Uterus (tissue), 4 donors: ENCODE results near the gene PCDHGA7. TPM values are rescaled to one million over a fixed set of nuclear protein-coding genes. Genes with fewer than 3 reads are reported as not detected.

Experiments
- total RNA-seq, 4 donors: library from RNA; depleted of rRNA in 3 of 4; stranded (reverse); fragments of >200 nt in 3 of 4; gene quantifications; one replicate each; pipeline versions ENCODE4 v1.1.0 to v1.2.4, GENCODE V29; 2014 to 2023
- donor health status: DM: yes; HTN: yes; CAD: no.

Gene PCDHGA7
- total RNA-seq, 4 donors from 2014 or later = 10.0 to 14.1 (median 11.8) TPM

Other genes with a start within 250 kb of the PCDHGA7 start
- 10 to 100 TPM in 3 of 4 donors, 1 to 10 TPM in 1; 1.2 to 16.4 (median 12.6) TPM for gene PCDHB5, start 247.5 kb upstream of the PCDHGA7 start, total RNA-seq
- 1 to 10 TPM in 3 of 4 donors, under 1 TPM in 1; 0.51 to 4.2 (median 1.7) TPM for gene PCDHB6, start 232.7 kb upstream of the PCDHGA7 start, total RNA-seq
- 1 to 10 TPM in 3 of 4 donors, under 1 TPM in 1; 0.51 to 8.0 (median 5.7) TPM for gene PCDHB7, start 210.1 kb upstream of the PCDHGA7 start, total RNA-seq
- 1 to 10 TPM in 2 of 4 donors, under 1 TPM in 2; under 0.01 to 5.4 (median 2.1) TPM for gene PCDHB8, start 205.0 kb upstream of the PCDHGA7 start, total RNA-seq
- gene PCDHB16, start 200.4 kb upstream of the PCDHGA7 start, total RNA-seq = 10 to 100 TPM in 1 of 4 donors, 1 to 10 TPM in 3; 3.8 to 10.2 (median 5.0) TPM
- 1 to 10 TPM; 1.8 to 5.5 (median 4.8) TPM for gene PCDHB9, start 195.6 kb upstream of the PCDHGA7 start, total RNA-seq
- gene PCDHB10, start 190.4 kb upstream of the PCDHGA7 start, total RNA-seq = 1 to 10 TPM; 2.6 to 8.3 (median 4.7) TPM
- gene PCDHB11, start 183.1 kb upstream of the PCDHGA7 start, total RNA-seq = 1 to 10 TPM; 2.4 to 9.8 (median 6.9) TPM
- gene PCDHB12, start 174.0 kb upstream of the PCDHGA7 start, total RNA-seq = 10 to 100 TPM in 1 of 4 donors, 1 to 10 TPM in 2, under 1 TPM in 1; 0.88 to 20.5 (median 9.1) TPM
- 10 to 100 TPM in 1 of 4 donors, 1 to 10 TPM in 3; 6.2 to 26.1 (median 8.5) TPM for gene PCDHB13, start 168.8 kb upstream of the PCDHGA7 start, total RNA-seq
- gene PCDHB14, start 159.4 kb upstream of the PCDHGA7 start, total RNA-seq = 10 to 100 TPM in 2 of 4 donors, 1 to 10 TPM in 2; 3.6 to 14.7 (median 9.3) TPM
- gene PCDHB15, start 137.3 kb upstream of the PCDHGA7 start, total RNA-seq = 10 to 100 TPM in 3 of 4 donors, 1 to 10 TPM in 1; 5.0 to 17.8 (median 12.1) TPM
- 1 to 10 TPM in 2 of 4 donors, under 1 TPM in 1, not detected in 1; 0.28 to 2.4 (median 2.3) TPM for gene SLC25A2, start 78.7 kb upstream of the PCDHGA7 start, total RNA-seq
- gene TAF7, start 62.0 kb upstream of the PCDHGA7 start, total RNA-seq = 100 to 1,000 TPM in 2 of 4 donors, 10 to 100 TPM in 2; 76.1 to 121 (median 98.0) TPM
- gene PCDHGA1, start 52.2 kb upstream of the PCDHGA7 start, total RNA-seq = 1 to 10 TPM in 2 of 4 donors, under 1 TPM in 2; under 0.01 to 3.3 (median 1.5) TPM
- 10 to 100 TPM in 2 of 4 donors, 1 to 10 TPM in 2; 3.2 to 11.6 (median 9.3) TPM for gene PCDHGA2, start 44.0 kb upstream of the PCDHGA7 start, total RNA-seq
- 1 to 10 TPM in 3 of 4 donors, under 1 TPM in 1; 0.51 to 8.2 (median 5.6) TPM for gene PCDHGA3, start 38.9 kb upstream of the PCDHGA7 start, total RNA-seq
- 1 to 10 TPM in 3 of 4 donors, not detected in 1; 4.4 to 7.4 (median 6.9) TPM for gene PCDHGB1, start 32.6 kb upstream of the PCDHGA7 start, total RNA-seq
- gene PCDHGA4, start 27.7 kb upstream of the PCDHGA7 start, total RNA-seq = 10 to 100 TPM in 1 of 4 donors, 1 to 10 TPM in 2, under 1 TPM in 1; 0.59 to 16.1 (median 8.7) TPM
- 10 to 100 TPM in 2 of 4 donors, 1 to 10 TPM in 1, under 1 TPM in 1; 0.59 to 17.9 (median 8.7) TPM for gene PCDHGB2, start 22.7 kb upstream of the PCDHGA7 start, total RNA-seq
- 10 to 100 TPM in 3 of 4 donors, 1 to 10 TPM in 1; 1.8 to 11.5 (median 11.2) TPM for gene PCDHGA5, start 18.6 kb upstream of the PCDHGA7 start, total RNA-seq
- gene PCDHGB3, start 12.5 kb upstream of the PCDHGA7 start, total RNA-seq = 10 to 100 TPM in 2 of 4 donors, 1 to 10 TPM in 1, under 1 TPM in 1; 0.59 to 14.1 (median 8.1) TPM
- 10 to 100 TPM in 3 of 4 donors, 1 to 10 TPM in 1; 4.4 to 16.6 (median 14.3) TPM for gene PCDHGA6, start 8.9 kb upstream of the PCDHGA7 start, total RNA-seq
- gene PCDHGB4, start 5.0 kb downstream of the PCDHGA7 start, total RNA-seq = 10 to 100 TPM in 3 of 4 donors, 1 to 10 TPM in 1; 8.2 to 17.1 (median 14.9) TPM
- 1 to 10 TPM in 3 of 4 donors, under 1 TPM in 1; 0.59 to 9.0 (median 5.1) TPM for gene PCDHGA8, start 9.9 kb downstream of the PCDHGA7 start, total RNA-seq
- 10 to 100 TPM in 3 of 4 donors, 1 to 10 TPM in 1; 10.0 to 33.6 (median 20.6) TPM for gene PCDHGB5, start 15.2 kb downstream of the PCDHGA7 start, total RNA-seq
- gene PCDHGA9, start 20.0 kb downstream of the PCDHGA7 start, total RNA-seq = 10 to 100 TPM; 11.8 to 18.7 (median 16.7) TPM
- 10 to 100 TPM in 2 of 4 donors, 1 to 10 TPM in 2; 3.1 to 21.1 (median 11.5) TPM for gene PCDHGB6, start 25.3 kb downstream of the PCDHGA7 start, total RNA-seq
- gene PCDHGA10, start 30.2 kb downstream of the PCDHGA7 start, total RNA-seq = 10 to 100 TPM in 1 of 4 donors, 1 to 10 TPM in 3; 2.4 to 11.2 (median 6.6) TPM
- 10 to 100 TPM in 3 of 4 donors, 1 to 10 TPM in 1; 7.1 to 27.6 (median 18.1) TPM for gene PCDHGB7, start 34.9 kb downstream of the PCDHGA7 start, total RNA-seq
- gene PCDHGA11, start 38.3 kb downstream of the PCDHGA7 start, total RNA-seq = 10 to 100 TPM in 3 of 4 donors, 1 to 10 TPM in 1; 9.4 to 13.2 (median 12.0) TPM
- gene PCDHGA12, start 47.8 kb downstream of the PCDHGA7 start, total RNA-seq = 10 to 100 TPM in 3 of 4 donors, 1 to 10 TPM in 1; 2.9 to 22.0 (median 14.5) TPM
- gene PCDHGC3, start 93.2 kb downstream of the PCDHGA7 start, total RNA-seq = 100 to 1,000 TPM in 3 of 4 donors, 10 to 100 TPM in 1; 25.9 to 146 (median 123) TPM
- gene PCDHGC4, start 102.3 kb downstream of the PCDHGA7 start, total RNA-seq = 1 to 10 TPM; 2.9 to 8.0 (median 6.7) TPM
- gene PCDHGC5, start 106.3 kb downstream of the PCDHGA7 start, total RNA-seq = 1 to 10 TPM in 3 of 4 donors, under 1 TPM in 1; under 0.01 to 7.5 (median 3.4) TPM
- gene DIAPH1, start 236.3 kb downstream of the PCDHGA7 start, total RNA-seq = 10 to 100 TPM; 27.7 to 69.4 (median 30.2) TPM